Astrocyte of the spinal cord (primary cell): ENCODE measurements around the gene ARMH1.

ENCODE experiments used
- DNase-seq: peaks from one replicate; pipeline ENCODE4 v3.0.0; 2011; ENCODE audit warnings: low read depth, low spot score
- H3K4me3 ChIP-seq: 2 replicates; pipeline ENCODE4 v1.5.1; 2011; ENCODE audit warnings: low read depth, mild to moderate bottlenecking, low read length, moderate library complexity
- CTCF ChIP-seq: IDR thresholded peaks from 2 replicates; pipeline ENCODE4 v1.5.1; 2012; ENCODE audit warnings: low read depth, mild to moderate bottlenecking, low read length, inconsistent platforms
- in situ Hi-C: cut with HindIII; loops from 2 replicates; pipeline ENCODE4 v1.10.0; 2017; ENCODE audit warnings: low sequenced_read_pairs

The ARMH1 gene

GRCh38 chr1:44674113-44675000 lies at the start of gene ARMH1, which contains the start of gene TMEM53:
TSS of gene ARMH1 (plus strand) at chr1:44674714. CDS start at chr1:44689698, 14,984 bp downstream.
TSS of gene TMEM53 (minus strand) at chr1:44674481. CDS start at chr1:44674391, 90 bp downstream.
- TF ChIP-seq CTCF: peak; percentile 6
- peak; percentile 99 for DNase-seq
- H3K4me3 ChIP-seq: peak within 1 kb of the TSS; percentile 78
- in situ Hi-C loops: no loop called here

DNA sequence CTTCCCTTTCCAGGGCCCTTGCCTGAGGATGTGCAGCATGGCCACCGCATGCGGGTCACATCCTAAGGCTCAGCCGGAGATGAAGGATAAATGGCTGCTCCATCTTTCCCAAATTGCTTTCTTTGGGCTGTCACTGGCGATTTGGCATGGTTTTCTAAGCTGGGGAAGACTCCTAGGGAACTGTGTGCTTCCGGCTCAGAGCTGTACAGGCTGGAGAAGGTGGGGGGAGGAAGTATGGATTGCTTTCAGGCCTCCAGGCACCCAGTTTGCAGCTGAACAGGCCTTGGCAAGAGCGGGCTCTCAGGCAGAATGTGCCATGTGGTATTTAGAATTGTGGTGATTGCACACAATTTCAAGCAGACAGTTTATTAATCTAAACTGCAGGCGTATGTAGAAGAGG lies 49.2 kb upstream of the ARMH1 start:
- in situ Hi-C loops: no loop called here
- no peak for TF ChIP-seq CTCF
- no peak for DNase-seq
- H3K4me3 ChIP-seq: no peak overlapping the region

DNA sequence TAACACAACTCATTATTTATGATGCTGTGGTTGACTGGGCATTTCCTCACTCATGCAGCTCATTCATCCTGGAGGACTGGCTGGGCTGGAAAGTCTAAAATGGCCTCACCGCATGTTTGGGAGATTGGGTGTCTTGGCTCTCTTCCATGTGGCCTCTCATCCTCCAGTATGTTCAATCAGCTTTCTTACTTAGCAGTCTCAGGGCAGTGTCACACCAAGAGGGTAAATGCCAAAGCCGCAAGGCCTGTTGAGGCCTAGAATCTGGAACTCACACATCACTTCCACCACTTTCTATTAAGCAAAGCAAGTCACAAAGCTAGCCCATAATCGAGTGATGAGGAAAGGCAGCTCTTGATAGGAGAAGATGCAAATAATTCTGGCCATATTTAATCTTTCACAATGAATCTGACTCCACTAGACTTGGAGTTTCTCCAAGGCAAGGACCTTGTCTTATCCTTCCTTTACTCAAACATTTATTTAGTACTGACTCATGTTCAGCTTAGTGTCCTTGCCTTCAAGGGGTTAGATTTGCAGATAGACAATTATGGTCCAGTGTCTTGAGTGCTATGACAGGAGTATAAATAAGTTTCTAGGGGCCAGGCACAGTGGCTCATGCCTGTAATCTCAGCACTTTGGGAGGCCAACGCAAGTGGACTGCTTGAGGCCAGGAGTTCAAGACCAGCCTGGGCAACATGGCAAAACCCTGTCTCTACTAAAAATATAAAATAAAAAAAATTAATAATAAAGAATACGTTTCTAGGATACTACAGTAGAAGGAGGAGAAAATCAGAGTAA lies 45.4 kb upstream of the ARMH1 start:
- in situ Hi-C loops: no loop called here
- no peak for TF ChIP-seq CTCF
- no peak overlapping the region for H3K4me3 ChIP-seq
- DNase-seq: peak; percentile 90

- DNase-seq: peak; percentile 74
- TF ChIP-seq CTCF: no peak
Observed at GRCh38 chr1:44630116-44630515, 44.4 kb upstream of the ARMH1 start.

GRCh38 chr1:44631333-44631646 lies 43.2 kb upstream of the ARMH1 start:
- no peak for TF ChIP-seq CTCF
- in situ Hi-C loops: no loop called here
- no peak for DNase-seq
- peak overlapping the region; percentile 66 for H3K4me3 ChIP-seq

More at GRCh38 chr1:44630116-44630515, 44.4 kb upstream of the ARMH1 start:
- H3K4me3 ChIP-seq: no peak overlapping the region
- in situ Hi-C loops: no loop called here

DNA sequence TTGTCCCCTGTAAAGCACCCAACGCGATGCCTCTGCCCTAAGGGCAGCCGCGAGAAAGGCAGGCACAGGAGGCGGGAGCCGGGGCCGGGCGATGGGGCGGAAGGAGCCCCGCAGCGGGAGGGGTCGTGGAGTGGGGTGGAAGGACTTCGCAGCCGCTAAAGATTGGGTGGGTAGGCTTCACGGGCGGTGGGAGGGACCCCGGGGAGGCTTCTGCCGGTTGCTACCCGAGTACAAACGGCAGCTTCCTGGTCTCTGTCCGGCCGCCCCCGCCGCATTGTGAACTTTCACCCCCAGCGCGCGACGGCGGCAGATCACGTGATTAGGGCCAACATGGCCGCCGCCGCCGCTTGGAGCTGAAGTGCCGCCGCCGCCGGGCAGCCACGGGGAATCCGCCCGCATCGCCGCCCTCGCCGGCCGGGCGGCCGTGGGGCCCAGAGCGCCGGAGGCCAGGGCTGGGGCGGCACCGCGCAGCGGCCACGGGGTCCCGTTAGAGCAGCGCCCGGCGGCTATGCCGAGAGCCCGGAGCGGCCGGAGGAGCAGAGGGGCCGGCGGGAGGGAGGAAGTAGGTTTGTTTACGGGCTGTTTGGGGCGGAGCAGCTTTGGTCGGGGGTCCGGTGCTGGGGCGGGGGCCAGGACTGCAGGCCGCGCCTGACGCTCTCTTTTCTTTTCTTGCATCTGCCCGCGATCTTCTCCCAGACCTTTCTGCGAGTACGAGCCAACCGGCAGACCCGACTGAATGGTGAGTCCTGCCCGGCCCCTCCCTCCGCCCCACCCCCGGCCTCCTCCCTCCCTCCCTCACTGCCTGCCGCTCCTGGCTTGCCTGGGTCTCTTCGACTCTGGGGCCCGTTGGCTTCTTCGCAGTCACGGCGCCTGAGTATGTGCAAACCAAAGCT lies 42.6 kb upstream of the ARMH1 start:
- in situ Hi-C loops: no loop called here
- TF ChIP-seq CTCF: no peak
- H3K4me3 ChIP-seq: peak overlapping the region; percentile 66
- peak; percentile 84 for DNase-seq
